GM23248 (cell line): Measurements from ENCODE around the gene DUSP1.

Experiments used
- EZH2 ChIP-seq: fragments of 200-600 bp; sonication (generic); IDR thresholded peaks from 2 replicates; pipeline ENCODE4 v1.6.1; 2018; ENCODE audit warnings: antibody characterized with exemption, mild to moderate bottlenecking; ENCODE audit not compliant: insufficient read depth, poor library complexity, severe bottlenecking
- EZH2phosphoT487 ChIP-seq: fragments of 200-600 bp; sonication (generic); IDR thresholded peaks from 2 replicates; pipeline ENCODE4 v1.6.1; 2018; ENCODE audit warnings: antibody characterized with exemption, moderate library complexity, mild to moderate bottlenecking, low read depth; ENCODE audit not compliant: insufficient read depth

DNA sequence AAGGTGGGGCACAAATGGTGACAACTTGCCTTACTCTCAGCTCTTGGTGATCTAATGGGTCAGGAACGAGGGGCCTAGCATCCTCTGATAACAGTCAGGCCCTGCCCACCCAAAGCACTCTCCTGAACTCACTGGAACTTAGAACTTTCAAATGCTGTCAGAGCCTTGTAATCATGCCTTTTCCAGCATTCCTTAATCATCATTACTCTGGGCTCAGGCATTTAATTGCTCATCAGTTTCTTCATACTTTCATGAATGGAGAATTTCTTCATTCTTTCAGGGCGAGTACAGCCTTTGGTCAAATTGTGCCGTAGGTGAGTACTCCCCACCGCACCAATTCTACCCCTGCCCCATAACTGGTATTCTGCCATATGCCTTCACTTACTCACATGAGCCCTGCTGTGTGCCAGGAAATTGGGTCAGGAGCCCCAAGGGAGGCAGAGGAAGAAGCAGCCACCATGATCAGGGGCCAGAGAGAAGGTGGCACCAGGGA, 30.2 kb upstream of the DUSP1 start:
- TF ChIP-seq EZH2phosphoT487 (no peak), EZH2 (no peak)
